Activated CD4-positive, alpha-beta T cell treated with anti-CD3 and anti-CD28 coated beads for 36 hours (primary cell): ENCODE data around the gene ITGA2. TPM values are rescaled to one million over a fixed set of nuclear protein-coding genes. Genes with fewer than 3 reads are reported as not detected.

ENCODE experiments used
- ATAC-seq: fragments of 200-7000 bp; cut with Tn5 transposase; one replicate; pipeline ENCODE4 v1.10.0; 2021; ENCODE audit warnings: mild to moderate bottlenecking, moderate library complexity
- CTCF ChIA-PET: fragments of 350-600 bp; sonication (Branson Sonifier 250); formaldehyde crosslinking; loops from one replicate; lab custom pipeline; 2021; ENCODE audit warnings: antibody characterized with exemption; lab: Charles Lee
- POLR2A ChIA-PET: fragments of 350-600 bp; sonication (Branson Sonifier 250); formaldehyde crosslinking; loops from one replicate; lab custom pipeline; 2021; ENCODE audit warnings: antibody characterized with exemption, inconsistent platforms; lab: Charles Lee
- DNase-seq: peaks from one replicate; pipeline ENCODE4 v3.0.0-alpha.2; 2020
- H3K27ac Mint-ChIP-seq: one replicate; pipeline ENCODE4 v1.8.0; 2021; ENCODE audit warnings: mixed read lengths
- H3K27me3 Mint-ChIP-seq: one replicate; pipeline ENCODE4 v1.8.0; 2021; ENCODE audit warnings: mixed read lengths
- H3K36me3 Mint-ChIP-seq: one replicate; pipeline ENCODE4 v1.8.0; 2021; ENCODE audit warnings: low read depth, mixed read lengths
- H3K4me1 Mint-ChIP-seq: one replicate; pipeline ENCODE4 v1.8.0; 2021; ENCODE audit warnings: mixed read lengths
- H3K4me3 Mint-ChIP-seq: one replicate; pipeline ENCODE4 v1.8.0; 2021; ENCODE audit warnings: mild to moderate bottlenecking, moderate library complexity, mixed read lengths
- H3K9me3 Mint-ChIP-seq: one replicate; pipeline ENCODE4 v1.8.0; 2021; ENCODE audit warnings: low read depth, mixed read lengths
- intact Hi-C, 2 experiments: fragments of 100-400 bp; cut with DNase I in 1 of 2; cut with micrococcal nuclease in 1 of 2; formaldehyde crosslinking; loops; one replicate each; pipeline versions ENCODE4 v1.14.2 to v1.15.1; 2022 to 2024; cut with DNase I, micrococcal nuclease
- total RNA-seq, 2 experiments: library from RNA; stranded (reverse); gene quantifications; one replicate each; pipeline ENCODE4 v1.2.3, GENCODE V29; 2021

The ITGA2 gene
- total RNA-seq, 2 experiments from 2014 or later = 0.61 to 0.71 TPM

GRCh38 chr5:53017794-53018391 is 28.7 kb downstream of the ITGA2 start:
- H3K27ac Mint-ChIP-seq = no peak overlapping the region
- intact Hi-C loops = no loop called here
- ChIA-PET CTCF (no interaction called here), POLR2A (no interaction called here)
- H3K27me3 Mint-ChIP-seq = peaks cover 26% of the 10 kb centered on the region
- H3K9me3 Mint-ChIP-seq = no peaks in the 10 kb centered on the region
- no peaks in the 10 kb centered on the region for H3K36me3 Mint-ChIP-seq
- H3K4me3 Mint-ChIP-seq = no peak overlapping the region
- DNase-seq (no peak), ATAC-seq (no peak)
- H3K4me1 Mint-ChIP-seq = peaks cover 5% of the 10 kb centered on the region

DNA sequence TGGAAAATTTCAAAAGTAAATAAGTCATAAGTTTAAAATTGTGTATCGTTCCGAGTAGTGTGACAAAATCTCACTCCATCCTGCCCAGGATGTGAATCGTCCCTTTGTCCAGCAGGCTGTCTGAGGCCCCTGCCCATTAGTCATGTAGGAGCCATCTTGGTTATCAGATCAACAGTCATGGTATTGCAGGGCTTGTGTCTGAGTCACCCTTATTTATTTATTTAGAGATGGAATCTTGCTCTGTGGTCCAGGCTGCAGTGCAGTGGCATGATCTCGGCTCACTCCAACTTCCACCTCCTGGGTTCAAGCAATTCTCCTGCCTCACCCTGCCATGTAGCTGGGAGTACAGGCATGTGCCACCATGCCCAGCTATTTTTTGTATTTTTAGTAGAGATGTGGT is 30.2 kb downstream of the ITGA2 start:
- H3K9me3 Mint-ChIP-seq = no peaks in the 10 kb centered on the region
- no peak overlapping the region for H3K27ac Mint-ChIP-seq
- CTCF ChIA-PET = interaction anchor here (0.7 kb wide), 1 partner anchor 121 kb away, joined by 3 read pairs; no protein-coding TSS in a partner anchor
- peaks cover 19% of the 10 kb centered on the region for H3K27me3 Mint-ChIP-seq
- no peak for DNase-seq
- intact Hi-C loops = no loop called here
- peaks cover 5% of the 10 kb centered on the region for H3K4me1 Mint-ChIP-seq
- no peaks in the 10 kb centered on the region for H3K36me3 Mint-ChIP-seq
- ATAC-seq = no peak
- H3K4me3 Mint-ChIP-seq = no peak overlapping the region
- POLR2A ChIA-PET = no interaction called here

DNA sequence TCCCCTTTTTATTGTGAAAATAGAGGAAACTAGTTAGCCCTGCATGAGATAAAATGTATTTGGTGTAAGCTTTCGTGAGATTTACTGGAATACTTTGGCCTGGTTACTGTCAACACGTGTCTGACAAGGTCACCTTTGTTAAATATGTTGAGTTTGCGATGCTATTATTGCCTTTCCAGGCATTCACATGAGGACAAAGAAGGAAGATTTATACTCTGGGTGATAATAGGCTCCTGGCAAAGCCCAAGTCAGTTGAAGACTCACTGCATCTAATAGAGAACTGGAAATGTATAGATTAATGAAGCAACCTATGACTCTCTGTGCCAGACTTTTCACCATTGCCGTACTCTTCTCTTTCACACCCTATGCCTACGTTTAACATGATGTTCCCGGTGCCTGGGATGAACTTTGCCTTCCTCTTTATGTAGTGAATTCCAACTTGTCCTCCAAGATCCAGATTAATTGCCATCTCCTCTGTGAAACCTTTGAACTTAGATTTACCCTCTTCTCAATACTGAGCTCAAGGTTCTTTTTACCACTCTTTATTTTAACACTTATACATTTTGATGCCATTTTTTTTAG is 33.9 kb downstream of the ITGA2 start:
- intact Hi-C loops = no loop called here
- no peak overlapping the region for H3K27ac Mint-ChIP-seq
- H3K4me3 Mint-ChIP-seq = no peak overlapping the region
- no peaks in the 10 kb centered on the region for H3K4me1 Mint-ChIP-seq
- H3K9me3 Mint-ChIP-seq = no peaks in the 10 kb centered on the region
- POLR2A ChIA-PET = no interaction called here
- H3K36me3 Mint-ChIP-seq = no peaks in the 10 kb centered on the region
- peaks cover 2% of the 10 kb centered on the region for H3K27me3 Mint-ChIP-seq
- CTCF ChIA-PET = interaction anchor here (2.0 kb wide), 1 partner anchor 8 kb away, joined by 5 read pairs; no protein-coding TSS in a partner anchor
- no peak for ATAC-seq
- DNase-seq = no peak

- Mint-ChIP-seq H3K4me3 (no peak overlapping the region), H3K9me3 (no peaks in the 10 kb centered on the region), H3K27ac (no peak overlapping the region), H3K4me1 (no peaks in the 10 kb centered on the region), H3K36me3 (no peaks in the 10 kb centered on the region), H3K27me3 (peaks cover 2% of the 10 kb centered on the region)
- intact Hi-C loops = no loop called here
- DNase-seq (peak; percentile 18), ATAC-seq (peak; percentile 57)
- CTCF ChIA-PET = interaction anchor here (0.7 to 2.0 kb wide), 5 partner anchors 9 to 100 kb away, joined by 3 to 5 read pairs (median 3); no protein-coding TSS in a partner anchor
- POLR2A ChIA-PET = no interaction called here
Measured at GRCh38 chr5:53023969-53024368, 34.8 kb downstream of the ITGA2 start.

DNA sequence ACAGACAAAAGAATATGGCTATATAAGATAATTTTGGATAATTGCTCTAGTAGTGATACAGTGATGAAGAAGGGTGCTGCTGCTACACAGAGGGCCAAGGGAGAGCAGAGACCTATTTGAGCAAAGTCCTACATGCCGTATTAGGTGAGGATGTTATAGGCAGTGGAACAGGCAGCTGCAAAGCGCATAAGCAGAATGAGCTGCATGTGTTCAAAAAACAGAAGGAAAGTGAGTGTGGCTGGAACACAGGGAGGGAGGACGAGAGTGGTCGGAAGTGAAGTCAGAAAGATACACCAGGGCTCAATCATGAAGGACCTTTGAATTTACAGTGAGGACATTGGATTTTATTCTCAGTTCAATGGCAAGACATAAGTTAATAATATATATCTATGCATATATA is 35.4 kb downstream of the ITGA2 start:
- intact Hi-C loops = no loop called here
- CTCF ChIA-PET = interaction anchor here (0.7 to 2.0 kb wide), 5 partner anchors 8 to 100 kb away, joined by 3 to 5 read pairs (median 3); no protein-coding TSS in a partner anchor
- DNase-seq = no peak

GRCh38 chr5:53025487-53025886 is 36.3 kb downstream of the ITGA2 start:
- intact Hi-C loops = no loop called here
- POLR2A ChIA-PET = no interaction called here
- no peak for ATAC-seq
- peaks cover 13% of the 10 kb centered on the region for H3K4me1 Mint-ChIP-seq
- H3K9me3 Mint-ChIP-seq = no peaks in the 10 kb centered on the region
- no peak for DNase-seq
- H3K27ac Mint-ChIP-seq = no peak overlapping the region
- peaks cover 2% of the 10 kb centered on the region for H3K27me3 Mint-ChIP-seq
- H3K4me3 Mint-ChIP-seq = no peak overlapping the region
- no peaks in the 10 kb centered on the region for H3K36me3 Mint-ChIP-seq
- CTCF ChIA-PET = interaction anchor here (0.7 to 1.4 kb wide), 2 partner anchors 29 to 177 kb away, joined by 3 read pairs; no protein-coding TSS in a partner anchor

More for the DNA sequence above, 35.4 kb downstream of the ITGA2 start:
- Mint-ChIP-seq H3K4me1 (peaks cover 4% of the 10 kb centered on the region), H3K4me3 (no peak overlapping the region), H3K27me3 (peaks cover 2% of the 10 kb centered on the region), H3K27ac (no peak overlapping the region), H3K9me3 (no peaks in the 10 kb centered on the region), H3K36me3 (no peaks in the 10 kb centered on the region)
- POLR2A ChIA-PET = no interaction called here
- ATAC-seq = no peak

GRCh38 chr5:53027913-53028312 is 38.8 kb downstream of the ITGA2 start:
- no peak for DNase-seq
- Mint-ChIP-seq H3K27me3 (peaks cover 2% of the 10 kb centered on the region), H3K4me3 (no peak overlapping the region), H3K9me3 (no peaks in the 10 kb centered on the region), H3K36me3 (no peaks in the 10 kb centered on the region), H3K27ac (no peak overlapping the region), H3K4me1 (peaks cover 35% of the 10 kb centered on the region)
- ATAC-seq = no peak
- intact Hi-C loops = no loop called here
- POLR2A ChIA-PET = interaction anchor here (0.6 kb wide), 1 partner anchor 1278 kb away, joined by 3 read pairs; no protein-coding TSS in a partner anchor
- CTCF ChIA-PET = no interaction called here

- intact Hi-C loops = loop anchor here (2.0 to 5.0 kb wide), 2 partner anchors 42 to 59 kb away; partner anchors contain the start of gene ITGA2 (in 1 of the 2)
Measured at GRCh38 chr5:53029608-53030007, 40.5 kb downstream of the ITGA2 start.

GRCh38 chr5:53030893-53031292 is 41.7 kb downstream of the ITGA2 start:
- H3K4me3 Mint-ChIP-seq = no peak overlapping the region
- no peak for ATAC-seq
- no peaks in the 10 kb centered on the region for H3K9me3 Mint-ChIP-seq
- H3K4me1 Mint-ChIP-seq = peaks cover 39% of the 10 kb centered on the region
- no peaks in the 10 kb centered on the region for H3K36me3 Mint-ChIP-seq
- H3K27me3 Mint-ChIP-seq = no peaks in the 10 kb centered on the region
- intact Hi-C loops = loop anchor here (1.0 to 5.0 kb wide), 6 partner anchors 10 to 58 kb away; partner anchors contain the start of gene ITGA2 (in 1 of the 2)
- H3K27ac Mint-ChIP-seq = peak overlapping the region; percentile 49
- CTCF ChIA-PET = interaction anchor here (1.9 to 5.5 kb wide), 5 partner anchors 10 to 82 kb away, joined by 6 to 32 read pairs (median 11); no protein-coding TSS in a partner anchor
- POLR2A ChIA-PET = interaction anchor here (0.5 to 1.4 kb wide), 3 partner anchors 11 to 58 kb away, joined by 3 to 6 read pairs (median 4); no protein-coding TSS in a partner anchor
- DNase-seq = no peak

More at GRCh38 chr5:53029608-53030007, 40.5 kb downstream of the ITGA2 start:
- Mint-ChIP-seq H3K36me3 (no peaks in the 10 kb centered on the region), H3K27ac (peak overlapping the region; percentile 2), H3K4me3 (no peak overlapping the region), H3K4me1 (peaks cover 38% of the 10 kb centered on the region), H3K9me3 (no peaks in the 10 kb centered on the region), H3K27me3 (peaks cover 2% of the 10 kb centered on the region)
- POLR2A ChIA-PET = interaction anchor here (0.6 kb wide), 1 partner anchor 350 kb away, joined by 3 read pairs; no protein-coding TSS in a partner anchor
- CTCF ChIA-PET = interaction anchor here (1.0 to 2.3 kb wide), 2 partner anchors 60 to 80 kb away, joined by 4 to 6 read pairs; no protein-coding TSS in a partner anchor
- DNase-seq = no peak
- ATAC-seq = peak; percentile 59

- POLR2A ChIA-PET = interaction anchor here (0.7 to 1.4 kb wide), 4 partner anchors 10 to 789 kb away, joined by 3 to 6 read pairs (median 5); no protein-coding TSS in a partner anchor
Measured at GRCh38 chr5:53031695-53032096, 42.5 kb downstream of the ITGA2 start.

DNA sequence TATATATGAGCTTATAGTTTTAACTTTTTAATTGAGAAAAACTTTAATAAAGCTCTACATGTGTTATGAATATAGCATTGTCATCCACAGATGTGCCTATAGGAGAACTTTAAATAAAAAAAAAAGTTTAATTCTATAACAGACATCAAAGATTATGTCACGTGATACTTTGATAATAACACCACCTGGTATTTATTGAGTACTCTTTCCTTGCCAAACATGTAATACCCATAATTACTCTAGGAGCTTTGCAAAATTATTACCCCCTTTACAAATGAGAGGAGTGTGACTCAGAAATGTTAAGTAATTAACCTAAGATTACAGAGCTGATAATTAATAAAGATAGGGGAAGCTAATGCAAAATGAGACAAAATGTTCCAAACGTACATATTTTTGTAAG is 43.0 kb downstream of the ITGA2 start:
- ATAC-seq (peak; percentile 13), DNase-seq (no peak)
- CTCF ChIA-PET = interaction anchor here (0.6 to 5.5 kb wide), 12 partner anchors 8 to 1280 kb away, joined by 3 to 32 read pairs (median 4); no protein-coding TSS in a partner anchor
- Mint-ChIP-seq H3K9me3 (no peaks in the 10 kb centered on the region), H3K27ac (no peak overlapping the region), H3K4me1 (peaks cover 41% of the 10 kb centered on the region), H3K27me3 (no peaks in the 10 kb centered on the region), H3K4me3 (no peak overlapping the region), H3K36me3 (no peaks in the 10 kb centered on the region)
- POLR2A ChIA-PET = interaction anchor here (0.7 to 1.4 kb wide), 4 partner anchors 9 to 788 kb away, joined by 3 to 6 read pairs (median 5); no protein-coding TSS in a partner anchor
- intact Hi-C loops = loop anchor here (1.0 to 5.0 kb wide), 3 partner anchors 9 to 45 kb away; partner anchors contain the start of gene ITGA2 (in 1 of the 2)

More at GRCh38 chr5:53031695-53032096, 42.5 kb downstream of the ITGA2 start:
- no peaks in the 10 kb centered on the region for H3K36me3 Mint-ChIP-seq
- intact Hi-C loops = loop anchor here (1.0 to 5.0 kb wide), 6 partner anchors 10 to 57 kb away; partner anchors contain the start of gene ITGA2 (in 1 of the 2)
- H3K27me3 Mint-ChIP-seq = no peaks in the 10 kb centered on the region
- CTCF ChIA-PET = interaction anchor here (0.6 to 5.5 kb wide), 10 partner anchors 9 to 1280 kb away, joined by 3 to 32 read pairs (median 4); no protein-coding TSS in a partner anchor
- H3K9me3 Mint-ChIP-seq = no peaks in the 10 kb centered on the region
- H3K27ac Mint-ChIP-seq = peak overlapping the region; percentile 86
- H3K4me1 Mint-ChIP-seq = peaks cover 41% of the 10 kb centered on the region
- ATAC-seq = peak; percentile 92
- peak; percentile 59 for DNase-seq
- H3K4me3 Mint-ChIP-seq = no peak overlapping the region
